ENCODE measurements around the gene TNP2. TPM values are rescaled to one million over a fixed set of nuclear protein-coding genes. Genes with fewer than 3 reads are reported as not detected.

Gene TNP2
- total and polyA plus RNA-seq, 4 donors, result not detected

GRCh38 chr16:11236461-11237254, 32.5 kb downstream of the TNP2 start:
- peak; percentile 59 for ATAC-seq (ENCODE audit: insufficient read depth, low FRiP score)
- Histone ChIP-seq H3K9me3 (ENCODE audit: control insufficient read depth in 4 of 4, insufficient read depth in 3 of 4, low read length in 3 of 4) (no peaks in the 10 kb centered on the region), H3K4me3 (no peak overlapping the region), H3K9ac (ENCODE audit: insufficient read depth in 1 of 2, low read length in 2 of 2) (no peak overlapping the region), H3K36me3 (ENCODE audit: control insufficient read depth in 4 of 4, insufficient read depth in 4 of 4, low read length in 4 of 4) (no peaks in the 10 kb centered on the region), H3K4me1 (ENCODE audit: control insufficient read depth in 5 of 5, insufficient read depth in 5 of 5, low read length in 5 of 5) (peaks cover 0 to 9% (median 0%) of the 10 kb centered on the region in 5 donors), H3K27ac (ENCODE audit: low read depth in 1 of 2, low read length in 1 of 2) (no peak overlapping the region), H3K27me3 (ENCODE audit: control insufficient read depth in 3 of 3, insufficient read depth in 3 of 3, low read length in 2 of 3) (no peaks in the 10 kb centered on the region)
- 69 to 77% methylated on average over 10 of the region's 10 CpGs for WGBS, 2 donors
- TF ChIP-seq, protein P1, sequence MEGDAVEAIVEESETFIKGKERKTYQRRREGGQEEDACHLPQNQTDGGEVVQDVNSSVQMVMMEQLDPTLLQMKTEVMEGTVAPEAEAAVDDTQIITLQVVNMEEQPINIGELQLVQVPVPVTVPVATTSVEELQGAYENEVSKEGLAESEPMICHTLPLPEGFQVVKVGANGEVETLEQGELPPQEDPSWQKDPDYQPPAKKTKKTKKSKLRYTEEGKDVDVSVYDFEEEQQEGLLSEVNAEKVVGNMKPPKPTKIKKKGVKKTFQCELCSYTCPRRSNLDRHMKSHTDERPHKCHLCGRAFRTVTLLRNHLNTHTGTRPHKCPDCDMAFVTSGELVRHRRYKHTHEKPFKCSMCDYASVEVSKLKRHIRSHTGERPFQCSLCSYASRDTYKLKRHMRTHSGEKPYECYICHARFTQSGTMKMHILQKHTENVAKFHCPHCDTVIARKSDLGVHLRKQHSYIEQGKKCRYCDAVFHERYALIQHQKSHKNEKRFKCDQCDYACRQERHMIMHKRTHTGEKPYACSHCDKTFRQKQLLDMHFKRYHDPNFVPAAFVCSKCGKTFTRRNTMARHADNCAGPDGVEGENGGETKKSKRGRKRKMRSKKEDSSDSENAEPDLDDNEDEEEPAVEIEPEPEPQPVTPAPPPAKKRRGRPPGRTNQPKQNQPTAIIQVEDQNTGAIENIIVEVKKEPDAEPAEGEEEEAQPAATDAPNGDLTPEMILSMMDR (IDR thresholded peaks at IDR 0.05; ENCODE audit: control extremely low read depth, extremely low read depth), result no peak
- no peak for DNase-seq

DNA sequence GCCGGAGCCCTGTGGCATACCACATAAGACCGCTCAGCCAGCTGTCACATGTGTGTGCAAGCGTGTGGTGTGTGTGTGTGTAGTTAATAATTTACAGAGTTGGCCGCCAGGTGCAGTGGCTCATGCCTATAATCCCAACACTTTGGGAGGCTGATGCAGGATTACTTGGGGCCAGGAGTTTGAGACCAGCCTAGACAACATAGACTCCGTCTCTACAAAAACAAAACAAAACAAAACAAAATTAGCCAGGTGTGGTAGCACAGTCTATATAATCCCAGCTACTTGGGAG, 33.5 kb downstream of the TNP2 start:
- TF ChIP-seq, protein P1 (IDR thresholded peaks at IDR 0.05; ENCODE audit: control extremely low read depth, extremely low read depth), result no peak
- DNase-seq (no peak), ATAC-seq (ENCODE audit: insufficient read depth, low FRiP score) (no peak)
- H3K36me3 ChIP-seq (ENCODE audit: control insufficient read depth in 4 of 4, insufficient read depth in 4 of 4, low read length in 4 of 4), result no peaks in the 10 kb centered on the region
- H3K27me3 ChIP-seq (ENCODE audit: control insufficient read depth in 3 of 3, insufficient read depth in 3 of 3, low read length in 2 of 3), result no peaks in the 10 kb centered on the region
- no peaks in the 10 kb centered on the region for H3K9me3 ChIP-seq (ENCODE audit: control insufficient read depth in 4 of 4, insufficient read depth in 3 of 4, low read length in 3 of 4)
- no peak overlapping the region for H3K9ac ChIP-seq (ENCODE audit: insufficient read depth in 1 of 2, low read length in 2 of 2)
- H3K27ac ChIP-seq (ENCODE audit: low read depth in 1 of 2, low read length in 1 of 2), result peak overlapping the region in 1 of 2 donors; percentile 57
- 35 to 78% methylated on average over 5 of the region's 5 CpGs for WGBS, 2 donors
- no peak overlapping the region for H3K4me3 ChIP-seq
- peaks cover 0 to 9% (median 0%) of the 10 kb centered on the region in 5 donors for H3K4me1 ChIP-seq (ENCODE audit: control insufficient read depth in 5 of 5, insufficient read depth in 5 of 5, low read length in 5 of 5)

DNA sequence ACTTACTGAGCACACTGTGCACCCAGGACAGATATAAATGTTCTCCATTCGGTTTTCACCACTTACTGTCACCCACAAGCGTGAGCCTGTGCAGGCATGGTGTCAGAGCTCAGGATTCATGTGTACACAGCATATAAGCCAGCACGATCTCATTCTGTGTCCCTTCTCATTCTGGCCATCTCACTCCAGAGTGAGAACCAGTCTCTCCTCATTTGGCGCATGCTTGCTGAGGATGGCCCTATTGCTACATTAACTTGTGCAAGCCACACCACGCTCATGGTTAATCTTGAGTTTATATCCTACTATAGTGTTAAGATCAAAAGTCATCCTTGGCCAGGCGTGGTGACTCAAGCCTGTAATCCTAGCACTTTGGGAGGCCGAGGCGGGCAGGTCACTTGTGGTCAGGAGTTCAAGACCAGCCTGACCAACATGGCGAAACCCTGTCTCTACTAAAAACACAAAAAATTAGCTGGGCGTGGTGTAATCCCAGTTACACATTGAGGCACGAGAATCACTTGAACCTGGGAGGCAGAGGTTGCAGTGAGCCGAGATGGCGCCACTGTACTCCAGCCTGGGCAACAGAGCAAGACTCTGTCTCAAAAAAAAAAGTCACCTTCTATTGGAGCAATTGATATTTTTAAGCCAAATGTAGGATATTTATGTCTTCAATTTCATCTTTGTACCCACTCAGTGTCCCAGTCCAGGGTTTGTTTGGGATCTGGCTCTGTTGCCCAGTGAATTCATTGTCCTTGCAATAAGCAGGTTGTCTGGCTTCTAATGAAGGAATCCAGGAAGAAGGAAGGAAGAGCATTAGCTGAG, 34.0 kb downstream of the TNP2 start:
- no peaks in the 10 kb centered on the region for H3K27me3 ChIP-seq (ENCODE audit: control insufficient read depth in 3 of 3, insufficient read depth in 3 of 3, low read length in 2 of 3)
- ATAC-seq (ENCODE audit: insufficient read depth, low FRiP score), result no peak
- DNase-seq, result no peak
- H3K4me3 ChIP-seq, result no peak overlapping the region
- TF ChIP-seq, protein P1 (IDR thresholded peaks at IDR 0.05; ENCODE audit: control extremely low read depth, extremely low read depth), result no peak
- peak overlapping the region in 1 of 2 donors; percentile 57 for H3K27ac ChIP-seq (ENCODE audit: low read depth in 1 of 2, low read length in 1 of 2)
- 49 to 80% methylated on average over 13 of the region's 13 CpGs for WGBS, 2 donors
- no peaks in the 10 kb centered on the region for H3K36me3 ChIP-seq (ENCODE audit: control insufficient read depth in 4 of 4, insufficient read depth in 4 of 4, low read length in 4 of 4)
- peaks cover 0 to 9% (median 0%) of the 10 kb centered on the region in 5 donors for H3K4me1 ChIP-seq (ENCODE audit: control insufficient read depth in 5 of 5, insufficient read depth in 5 of 5, low read length in 5 of 5)
- no peaks in the 10 kb centered on the region for H3K9me3 ChIP-seq (ENCODE audit: control insufficient read depth in 4 of 4, insufficient read depth in 3 of 4, low read length in 3 of 4)
- no peak overlapping the region for H3K9ac ChIP-seq (ENCODE audit: insufficient read depth in 1 of 2, low read length in 2 of 2)

Measured in lung (tissue), 12 donors.